Mucosa of rectum (tissue), 2 donors: ENCODE measurements around the gene ASB18.

Experiments
- H3K27ac ChIP-seq, 2 donors: one replicate each; pipeline ENCODE4 v1.7.0; 2013; ENCODE audit warnings: inconsistent platforms in 2 of 2, low read depth in 2 of 2, low read length in 2 of 2
- H3K27me3 ChIP-seq, 2 donors: one replicate each; pipeline ENCODE4 v1.7.0; 2013; ENCODE audit warnings: low read length in 2 of 2; ENCODE audit not compliant: control insufficient read depth in 2 of 2, insufficient read depth in 2 of 2
- H3K36me3 ChIP-seq, 2 donors: one replicate each; pipeline ENCODE4 v1.7.0; 2013; ENCODE audit warnings: low read length in 2 of 2; ENCODE audit not compliant: control insufficient read depth in 2 of 2, insufficient read depth in 2 of 2
- H3K4me1 ChIP-seq, 2 donors: one replicate each; pipeline ENCODE4 v1.7.0; 2013; ENCODE audit warnings: low read length in 2 of 2, mild to moderate bottlenecking in 1 of 2; ENCODE audit not compliant: control insufficient read depth in 2 of 2, insufficient read depth in 2 of 2
- H3K4me3 ChIP-seq, 2 donors: one replicate each; pipeline ENCODE4 v1.7.0; 2013; ENCODE audit warnings: low read length in 2 of 2
- H3K9ac ChIP-seq, 2 donors: one replicate each; pipeline ENCODE4 v1.7.0; 2013; ENCODE audit warnings: low read length in 2 of 2, low read depth in 1 of 2, mild to moderate bottlenecking in 1 of 2
- H3K9me3 ChIP-seq, 2 donors: one replicate each; pipeline ENCODE4 v1.7.0; 2013; ENCODE audit warnings: low read length in 2 of 2; ENCODE audit not compliant: control insufficient read depth in 2 of 2
- donor health status: healthy.
- donor health status: Normal muscosa, but diverticular disease.

Gene ASB18

DNA sequence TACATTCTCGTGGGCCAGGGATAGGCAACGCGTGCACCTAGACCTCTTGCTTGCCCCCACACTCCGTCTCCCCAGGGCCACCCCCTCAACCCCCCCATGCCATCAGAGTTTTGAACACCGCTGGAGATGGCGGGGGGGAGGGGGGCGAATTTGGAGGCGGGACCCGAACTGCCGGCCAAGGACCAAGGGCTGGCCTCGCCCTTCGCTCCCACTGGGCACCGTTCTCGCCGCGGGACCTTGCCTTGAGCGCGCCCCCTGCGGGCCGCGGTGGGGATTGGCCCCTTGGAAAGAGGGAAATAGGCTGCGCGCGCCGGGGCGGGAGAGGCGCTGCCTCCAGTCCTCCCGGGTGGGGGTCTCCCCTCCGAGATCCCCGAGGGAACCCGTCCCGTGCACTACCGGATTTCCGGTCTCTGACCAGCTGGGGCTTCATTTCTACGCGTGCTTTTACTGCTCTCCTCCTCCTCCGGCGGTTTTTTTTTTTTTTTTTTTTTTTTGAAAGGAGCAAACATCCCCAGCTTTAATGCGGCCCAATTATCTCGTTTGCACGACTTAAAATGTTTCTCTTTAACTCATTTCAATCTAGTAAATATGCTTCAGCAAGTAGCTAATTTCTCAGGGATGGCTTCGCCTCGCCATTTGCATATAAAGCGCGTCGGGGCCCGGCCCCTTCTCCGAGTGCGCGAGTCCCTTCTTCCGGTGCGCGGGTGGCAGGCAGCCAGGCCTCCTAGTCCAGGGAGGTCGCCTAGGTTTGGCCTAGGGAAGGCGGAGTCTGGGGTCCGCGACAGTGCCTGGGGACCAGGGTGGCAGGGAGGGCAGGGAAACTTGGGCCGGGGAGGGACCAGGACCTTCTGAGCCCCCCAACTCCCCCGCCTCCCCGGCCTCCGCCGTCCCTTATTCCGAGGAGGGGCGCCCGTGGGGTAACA is 86.0 kb downstream of the ASB18 start:
- Histone ChIP-seq H3K4me3 (peak overlapping the region; percentile 44 to 53), H3K9ac (no peak overlapping the region), H3K4me1 (peaks cover 3 to 6% of the 10 kb centered on the region in 2 donors), H3K27ac (no peak overlapping the region), H3K9me3 (no peaks in the 10 kb centered on the region), H3K27me3 (peaks cover 47 to 58% of the 10 kb centered on the region in 2 donors), H3K36me3 (no peaks in the 10 kb centered on the region)

DNA sequence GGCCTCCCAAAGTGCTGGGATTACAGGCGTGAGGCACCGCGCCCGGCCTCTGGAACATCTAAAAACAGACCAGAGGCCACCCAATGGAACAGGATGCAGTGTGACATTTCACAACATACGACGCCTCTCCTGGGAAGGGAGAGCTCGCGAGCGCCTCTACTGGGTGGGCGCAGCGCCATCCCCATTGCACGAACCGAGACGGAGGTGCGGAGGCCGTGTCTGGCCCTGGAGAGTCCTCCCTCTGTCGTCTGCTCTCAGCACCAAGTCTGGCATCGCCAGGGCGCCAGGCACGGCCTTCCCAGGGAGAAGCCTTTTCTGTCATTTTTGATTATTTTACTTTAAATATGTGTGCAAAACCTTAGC is 86.6 kb downstream of the ASB18 start:
- Histone ChIP-seq H3K4me3 (no peak overlapping the region), H3K9ac (no peak overlapping the region), H3K4me1 (peaks cover 3 to 6% of the 10 kb centered on the region in 2 donors), H3K9me3 (no peaks in the 10 kb centered on the region), H3K36me3 (no peaks in the 10 kb centered on the region), H3K27ac (no peak overlapping the region), H3K27me3 (peaks cover 49 to 64% of the 10 kb centered on the region in 2 donors)

DNA sequence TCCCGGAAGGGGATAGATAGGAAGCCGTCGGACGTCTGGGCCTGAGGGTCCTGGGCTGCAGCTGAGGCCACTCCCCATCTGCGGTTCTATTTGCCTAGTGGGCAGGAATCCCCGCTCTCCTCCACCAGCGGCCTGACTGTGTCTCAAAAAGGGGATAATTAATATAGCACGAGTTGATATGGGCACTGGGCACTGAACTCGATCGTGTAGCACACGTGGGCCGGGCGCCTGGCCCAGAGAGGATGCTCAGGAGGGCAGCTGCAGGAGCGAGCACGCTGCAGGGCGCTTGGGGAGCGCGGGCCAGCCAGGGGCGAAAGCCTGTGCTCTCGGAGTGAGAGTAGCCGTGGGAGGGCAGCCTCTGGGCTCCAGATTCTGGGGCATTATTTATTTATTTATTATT is 87.3 kb downstream of the ASB18 start:
- Histone ChIP-seq H3K9me3 (no peaks in the 10 kb centered on the region), H3K27ac (no peak overlapping the region), H3K4me3 (no peak overlapping the region), H3K36me3 (no peaks in the 10 kb centered on the region), H3K4me1 (peaks cover 3 to 6% of the 10 kb centered on the region in 2 donors), H3K27me3 (peaks cover 52 to 71% of the 10 kb centered on the region in 2 donors), H3K9ac (no peak overlapping the region)

DNA sequence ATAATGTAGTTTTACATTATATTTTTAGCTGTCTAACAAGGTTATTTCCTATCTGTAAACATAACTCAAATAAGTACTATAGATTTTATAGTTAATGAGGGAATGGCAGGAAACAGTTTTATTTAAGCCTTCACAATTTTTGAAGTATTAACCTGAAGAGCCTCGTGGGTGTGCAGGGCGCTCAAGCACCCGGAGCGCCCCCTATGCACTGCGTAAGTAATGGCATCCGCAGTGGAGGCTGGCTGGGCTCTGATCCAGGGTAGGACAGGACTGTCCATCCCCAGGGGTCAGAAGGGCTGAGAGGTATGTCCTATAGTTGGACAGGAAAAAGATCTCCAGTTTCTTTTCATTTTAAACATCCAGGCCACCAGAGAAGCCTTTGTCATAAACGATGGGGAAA is 87.8 kb downstream of the ASB18 start:
- peaks cover 3 to 6% of the 10 kb centered on the region in 2 donors for H3K4me1 ChIP-seq
- no peaks in the 10 kb centered on the region for H3K9me3 ChIP-seq
- no peak overlapping the region for H3K9ac ChIP-seq
- H3K4me3 ChIP-seq = no peak overlapping the region
- no peaks in the 10 kb centered on the region for H3K36me3 ChIP-seq
- H3K27me3 ChIP-seq = peaks cover 58 to 76% of the 10 kb centered on the region in 2 donors
- H3K27ac ChIP-seq = no peak overlapping the region

DNA sequence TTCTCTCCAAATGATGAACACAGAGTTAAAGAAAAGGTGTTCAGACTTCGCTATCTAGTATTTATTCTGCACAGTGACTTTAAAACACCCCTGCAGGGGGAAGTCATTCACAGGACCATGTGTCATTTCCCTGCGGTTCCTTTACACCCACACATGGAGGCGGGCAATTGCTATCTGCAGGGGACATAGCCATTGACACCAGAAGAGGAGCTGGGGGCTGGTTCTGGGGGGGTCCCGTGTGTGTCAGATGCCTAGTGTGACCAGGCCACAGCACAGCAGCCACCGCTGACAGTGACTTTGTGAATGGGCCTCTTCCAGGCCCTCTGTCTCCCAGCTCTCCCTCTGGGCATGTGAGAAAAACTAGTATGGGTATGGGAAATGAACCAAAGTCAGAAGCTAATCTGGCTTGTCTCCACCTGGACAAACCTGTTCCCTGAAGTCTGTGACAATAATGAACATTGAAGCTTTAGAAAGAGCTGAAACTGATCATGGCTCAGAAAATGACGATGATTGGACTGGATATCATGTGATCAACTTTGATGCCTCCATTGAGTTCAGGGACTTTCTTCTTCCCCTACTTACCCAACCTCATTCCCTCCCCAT is 88.6 kb downstream of the ASB18 start:
- Histone ChIP-seq H3K4me3 (no peak overlapping the region), H3K27me3 (peaks cover 62 to 84% of the 10 kb centered on the region in 2 donors), H3K27ac (no peak overlapping the region), H3K4me1 (peaks cover 3 to 6% of the 10 kb centered on the region in 2 donors), H3K36me3 (no peaks in the 10 kb centered on the region), H3K9me3 (no peaks in the 10 kb centered on the region), H3K9ac (no peak overlapping the region)

DNA sequence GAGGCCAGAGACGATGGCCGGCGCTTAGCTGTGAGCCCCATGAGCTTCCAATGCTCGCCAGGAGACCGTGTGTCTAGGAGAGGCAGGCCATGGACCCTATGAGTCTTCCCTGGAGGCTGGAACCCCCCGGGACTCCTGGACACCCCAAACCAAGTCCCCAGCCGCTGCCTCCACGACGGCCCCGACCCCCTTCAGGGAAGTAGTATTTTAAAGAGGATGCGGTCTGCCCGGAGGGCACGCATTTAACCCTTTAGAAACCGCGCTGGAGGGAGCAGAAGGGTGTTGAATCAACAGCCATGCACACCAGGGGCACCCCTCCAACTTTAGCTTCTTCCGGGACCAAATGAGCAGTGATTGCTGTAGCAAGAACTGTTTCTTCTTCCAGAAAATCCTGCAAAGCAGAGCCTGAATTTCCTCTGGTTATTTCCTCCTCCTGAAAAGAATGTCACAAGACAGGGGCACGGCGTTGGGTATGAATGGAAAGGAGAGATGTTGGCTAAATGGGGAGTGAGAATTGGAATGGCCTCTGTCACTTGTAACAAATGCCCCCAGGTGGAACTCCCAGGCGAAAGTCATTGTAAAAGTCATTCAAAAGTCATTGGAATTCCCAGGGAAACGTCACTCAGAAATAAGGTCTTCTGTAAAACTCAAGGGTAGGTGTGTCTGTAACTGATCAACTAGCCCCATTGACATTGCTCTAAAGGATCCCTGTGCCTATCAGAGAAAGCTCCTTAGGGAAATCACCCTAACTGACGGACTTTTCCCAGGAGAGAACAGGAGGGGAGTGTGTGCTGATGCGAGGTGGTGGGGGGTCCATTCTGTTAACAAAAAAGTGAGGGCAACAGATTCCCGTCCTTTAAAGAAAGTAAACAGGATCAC is 90.2 kb downstream of the ASB18 start:
- no peak overlapping the region for H3K4me3 ChIP-seq
- peaks cover 66 to 86% of the 10 kb centered on the region in 2 donors for H3K27me3 ChIP-seq
- H3K4me1 ChIP-seq = peaks cover 3 to 6% of the 10 kb centered on the region in 2 donors
- H3K27ac ChIP-seq = no peak overlapping the region
- no peaks in the 10 kb centered on the region for H3K36me3 ChIP-seq
- H3K9ac ChIP-seq = no peak overlapping the region
- H3K9me3 ChIP-seq = no peaks in the 10 kb centered on the region

DNA sequence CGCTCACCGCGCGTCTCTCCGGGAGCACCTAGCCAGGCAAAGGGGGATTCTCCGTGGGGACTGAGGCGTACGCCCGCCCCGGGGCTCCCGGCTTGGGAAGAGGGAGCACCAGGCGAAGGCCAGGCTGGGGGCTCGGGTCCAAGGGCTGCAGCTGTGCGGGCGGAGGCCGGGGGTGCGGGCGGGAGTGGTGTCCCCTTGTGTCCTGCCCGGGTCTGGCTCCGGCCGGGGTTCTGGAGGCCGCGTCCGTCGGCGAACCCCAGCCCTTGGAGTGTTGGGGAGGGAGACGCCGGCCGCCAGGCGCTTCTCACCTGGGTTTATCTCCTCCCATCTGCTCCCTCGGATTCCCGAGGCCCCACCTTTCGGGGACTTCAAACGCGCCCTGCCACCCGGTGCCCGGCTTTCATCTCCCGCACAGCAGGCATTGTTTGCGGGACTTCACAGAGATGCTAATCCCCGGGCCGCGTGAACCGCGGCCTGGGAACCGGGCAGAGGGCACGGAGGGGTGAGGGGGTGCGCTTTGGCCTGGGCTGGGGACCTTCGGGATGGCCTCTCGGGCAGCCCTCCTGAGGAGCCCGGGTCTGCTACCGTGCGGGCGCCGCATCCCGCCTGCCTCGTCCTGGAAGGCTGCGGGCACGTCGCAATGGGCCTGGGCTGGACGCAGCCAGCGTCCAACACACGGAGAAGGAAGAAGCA is 91.0 kb downstream of the ASB18 start:
- H3K27ac ChIP-seq = no peak overlapping the region
- no peaks in the 10 kb centered on the region for H3K36me3 ChIP-seq
- H3K9ac ChIP-seq = no peak overlapping the region
- peaks cover 0 to 3% of the 10 kb centered on the region in 2 donors for H3K4me1 ChIP-seq
- no peaks in the 10 kb centered on the region for H3K9me3 ChIP-seq
- peaks cover 63 to 84% of the 10 kb centered on the region in 2 donors for H3K27me3 ChIP-seq
- H3K4me3 ChIP-seq = no peak overlapping the region

DNA sequence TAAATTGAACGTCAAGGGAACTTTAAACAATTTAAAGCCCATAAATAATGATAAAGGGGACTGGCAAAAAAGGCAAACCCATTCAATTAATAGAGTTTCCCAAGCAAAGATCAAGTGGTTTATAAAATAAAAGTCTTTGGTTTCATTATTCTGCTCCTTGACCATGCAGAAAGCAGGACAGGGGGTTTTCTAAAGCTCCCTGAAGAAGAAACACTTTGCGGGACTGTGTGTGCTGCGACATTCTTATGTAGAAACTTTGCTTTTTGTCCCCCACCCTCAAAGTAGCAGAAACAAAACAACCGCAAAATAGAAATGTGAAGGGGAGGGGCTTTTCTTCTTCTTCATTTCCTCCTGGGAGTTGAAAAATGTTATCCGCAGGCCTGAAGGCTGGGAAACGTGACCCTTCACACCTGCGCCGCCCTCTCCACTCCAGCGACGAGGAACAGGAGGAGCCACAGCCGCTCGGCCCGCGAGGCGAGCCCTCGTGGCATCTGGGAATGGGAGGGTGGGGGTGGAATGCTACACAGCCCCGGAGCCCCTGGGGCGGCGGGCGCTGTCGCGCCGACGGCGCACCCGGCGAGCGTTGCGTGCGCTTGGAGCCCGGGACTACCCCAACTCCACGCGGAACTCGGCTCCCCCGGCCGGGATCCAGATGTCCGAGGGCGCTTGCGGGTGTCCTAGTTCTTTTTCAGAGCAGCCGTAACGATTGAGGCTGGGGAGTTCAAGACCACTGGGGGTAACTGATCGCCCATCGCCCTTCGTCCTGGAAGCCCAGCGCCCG is 91.8 kb downstream of the ASB18 start:
- Histone ChIP-seq H3K27ac (no peak overlapping the region), H3K4me1 (peaks cover 0 to under 1% of the 10 kb centered on the region in 2 donors), H3K36me3 (no peaks in the 10 kb centered on the region), H3K27me3 (peaks cover 63 to 79% of the 10 kb centered on the region in 2 donors), H3K9me3 (no peaks in the 10 kb centered on the region), H3K4me3 (no peak overlapping the region), H3K9ac (no peak overlapping the region)

DNA sequence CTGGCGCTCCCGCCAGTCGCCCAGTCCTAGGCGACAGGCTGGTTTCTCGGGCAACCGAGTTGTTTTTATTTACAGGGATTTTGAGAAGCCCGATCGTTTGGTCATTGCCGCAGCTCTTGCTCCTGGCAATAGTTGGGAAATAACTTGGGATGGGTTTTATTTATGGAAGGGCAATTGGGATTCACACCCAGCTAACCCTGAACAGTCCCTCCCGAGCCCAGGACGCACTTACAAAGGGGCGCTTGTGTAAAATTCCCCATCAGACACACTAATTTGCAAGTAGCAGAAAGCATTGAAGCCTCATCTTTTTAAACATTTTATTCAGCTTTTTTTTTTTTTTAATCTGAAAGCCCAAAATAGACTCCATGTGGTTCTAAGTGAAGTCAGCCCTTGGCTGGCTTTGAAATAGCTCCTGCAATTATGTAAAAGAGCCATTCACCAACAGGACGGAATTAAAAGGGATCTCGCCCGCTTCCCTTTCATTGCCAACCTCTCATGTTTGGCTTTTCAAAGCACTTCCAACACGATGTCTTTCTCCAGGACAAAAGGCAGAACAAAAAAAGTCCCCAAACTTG is 92.4 kb downstream of the ASB18 start:
- H3K27me3 ChIP-seq = peaks cover 62 to 83% of the 10 kb centered on the region in 2 donors
- no peaks in the 10 kb centered on the region for H3K9me3 ChIP-seq
- no peaks in the 10 kb centered on the region for H3K36me3 ChIP-seq
- H3K9ac ChIP-seq = no peak overlapping the region
- no peak overlapping the region for H3K4me3 ChIP-seq
- H3K4me1 ChIP-seq = peaks cover 0 to 4% of the 10 kb centered on the region in 2 donors
- H3K27ac ChIP-seq = no peak overlapping the region
